ENCODE data around the gene DACH1.

The DACH1 gene

GRCh38 chr13:71540098-71540497, 326.9 kb downstream of the DACH1 start:
- DNase-seq, result peak; percentile 2

GRCh38 chr13:71536201-71536600, 330.8 kb downstream of the DACH1 start:
- DNase-seq, result no peak

- peak; percentile 73 for DNase-seq
These were observed 342.2 kb downstream of the DACH1 start for GRCh38 chr13:71524613-71525304.

- DNase-seq, result peak; percentile 56
These were observed 342.8 kb downstream of the DACH1 start for GRCh38 chr13:71524245-71524612.

- no peak for DNase-seq
These were observed 344.0 kb downstream of the DACH1 start for GRCh38 chr13:71522941-71523526.

- no peak for DNase-seq
These were observed 350.0 kb downstream of the DACH1 start for GRCh38 chr13:71517004-71517403.

- DNase-seq, result no peak
These were observed 350.5 kb downstream of the DACH1 start for GRCh38 chr13:71516521-71516920.

- DNase-seq, result no peak
These were observed 351.3 kb downstream of the DACH1 start for GRCh38 chr13:71515744-71516038.

- DNase-seq, result no peak
These were observed 351.9 kb downstream of the DACH1 start for GRCh38 chr13:71514900-71515743.

GRCh38 chr13:71513411-71514033, 353.5 kb downstream of the DACH1 start:
- no peak for DNase-seq

GRCh38 chr13:71503781-71504180, 363.2 kb downstream of the DACH1 start:
- no peak for DNase-seq

GRCh38 chr13:71499944-71500514, 367.0 kb downstream of the DACH1 start:
- DNase-seq, result no peak

- DNase-seq, result no peak
These were observed 367.8 kb downstream of the DACH1 start for GRCh38 chr13:71499235-71499634.

- no peak for DNase-seq
These were observed 373.8 kb downstream of the DACH1 start for GRCh38 chr13:71493189-71493588.

- DNase-seq, result no peak
These were observed 374.6 kb downstream of the DACH1 start for GRCh38 chr13:71492346-71492871.

- no peak for DNase-seq
These were observed 376.0 kb downstream of the DACH1 start for GRCh38 chr13:71491010-71491409.

- DNase-seq, result no peak
These were observed 378.0 kb downstream of the DACH1 start for GRCh38 chr13:71489041-71489440.

GRCh38 chr13:71488201-71488600, 378.8 kb downstream of the DACH1 start:
- no peak for DNase-seq

GRCh38 chr13:71485913-71486312, 381.1 kb downstream of the DACH1 start:
- DNase-seq, result no peak

- DNase-seq, result no peak
These were observed 383.3 kb downstream of the DACH1 start for GRCh38 chr13:71483733-71484132.

- DNase-seq, result no peak
These were observed 385.5 kb downstream of the DACH1 start for GRCh38 chr13:71481501-71481900.

GRCh38 chr13:71481046-71481445, 386.0 kb downstream of the DACH1 start:
- DNase-seq, result no peak

- DNase-seq, result no peak
These were observed 389.3 kb downstream of the DACH1 start for GRCh38 chr13:71477735-71478134.
